Fibroblast of skin of back (primary cell): ENCODE data around the gene RPS6KA2.

Experiments used
- DNase-seq: peaks from one replicate; pipeline ENCODE4 v3.0.0-alpha.2; 2013

RPS6KA2 gene

GRCh38 chr6:166498228-166498627, 128.8 kb downstream of the RPS6KA2 start:
- no peak for DNase-seq

- no peak for DNase-seq
Measured at GRCh38 chr6:166497087-166497899, 129.8 kb downstream of the RPS6KA2 start.

- no peak for DNase-seq
Measured at GRCh38 chr6:166496460-166496859, 130.6 kb downstream of the RPS6KA2 start.

GRCh38 chr6:166495487-166496314, 131.3 kb downstream of the RPS6KA2 start:
- DNase-seq, result no peak

- DNase-seq, result no peak
Measured at GRCh38 chr6:166494757-166495486, 132.1 kb downstream of the RPS6KA2 start.

- DNase-seq, result no peak
Measured at GRCh38 chr6:166494101-166494441, 133.0 kb downstream of the RPS6KA2 start.

- no peak for DNase-seq
Measured at GRCh38 chr6:166493427-166494100, 133.5 kb downstream of the RPS6KA2 start.

- DNase-seq, result no peak
Measured at GRCh38 chr6:166492092-166492741, 134.8 kb downstream of the RPS6KA2 start.

- peak; percentile 40 for DNase-seq
Measured at GRCh38 chr6:166490671-166491500, 136.2 kb downstream of the RPS6KA2 start.

- no peak for DNase-seq
Measured at GRCh38 chr6:166489301-166490155, 137.5 kb downstream of the RPS6KA2 start.

GRCh38 chr6:166488701-166489100, 138.3 kb downstream of the RPS6KA2 start:
- no peak for DNase-seq

- peak; percentile 66 for DNase-seq
Measured at GRCh38 chr6:166488076-166488685, 138.9 kb downstream of the RPS6KA2 start.

GRCh38 chr6:166487148-166487547, 139.9 kb downstream of the RPS6KA2 start:
- no peak for DNase-seq

GRCh38 chr6:166486536-166486880, 140.5 kb downstream of the RPS6KA2 start:
- no peak for DNase-seq

GRCh38 chr6:166485651-166486535, 141.2 kb downstream of the RPS6KA2 start:
- no peak for DNase-seq

- no peak for DNase-seq
Measured at GRCh38 chr6:166484863-166485262, 142.2 kb downstream of the RPS6KA2 start.

- no peak for DNase-seq
Measured at GRCh38 chr6:166483573-166484250, 143.3 kb downstream of the RPS6KA2 start.

- DNase-seq, result no peak
Measured at GRCh38 chr6:166483026-166483425, 144.0 kb downstream of the RPS6KA2 start.
